ENCODE data around the gene CCDC33. TPM values are rescaled to one million over a fixed set of nuclear protein-coding genes. Genes with fewer than 3 reads are reported as not detected.

CCDC33 gene
- total and polyA plus RNA-seq, 2 experiments from 2014 or later: 2.6 to 2.8 TPM

DNA sequence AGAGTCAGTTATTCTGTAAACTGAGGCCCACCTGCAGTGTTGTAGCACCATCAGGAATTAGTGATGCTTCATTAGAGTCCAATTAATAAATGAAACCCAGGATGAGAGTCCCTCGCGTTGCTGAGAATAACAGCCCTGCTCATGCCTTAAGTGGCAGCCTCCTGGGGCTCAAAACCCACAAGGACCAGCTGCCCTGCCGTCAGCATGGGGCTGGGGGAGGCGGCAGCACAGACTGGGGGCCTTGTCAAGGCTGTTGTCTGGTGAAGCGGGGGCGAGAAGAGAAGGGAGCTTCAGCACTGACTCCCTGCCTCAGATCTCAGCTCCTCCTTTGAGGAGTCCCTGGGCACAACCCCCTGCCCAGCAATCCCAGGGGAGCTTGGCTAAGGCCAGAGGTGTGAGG, 21.0 kb downstream of the CCDC33 start (continued):
- TF ChIP-seq ZNF114 (CRISPR knock-in tag; IDR thresholded peaks at IDR 0.05): no peak
- no peak for TF ChIP-seq JUNB (IDR thresholded peaks at IDR 0.05; ENCODE audit: unreplicated experiment)
- no peak for TF ChIP-seq CREB1 (CRISPR knock-in tag; IDR thresholded peaks at IDR 0.05; ENCODE audit: low read depth)
- TF ChIP-seq NANOG (IDR thresholded peaks at IDR 0.05; ENCODE audit: borderline replicate concordance): no peak
- TF ChIP-seq ZNF331 (CRISPR knock-in tag; IDR thresholded peaks at IDR 0.05; ENCODE audit: low read depth): no peak
- TF ChIP-seq CTCF (conservative IDR thresholded peaks at IDR 0.05; ENCODE audit: low read depth in 2 of 2): no peak
- TF ChIP-seq EZH2phosphoT487 (IDR thresholded peaks at IDR 0.05; ENCODE audit: unreplicated experiment): no peak

- Mint-ChIP-seq H3K36me3 (ENCODE audit: low read depth) (no peaks in the 10 kb centered on the region), H3K4me1 (peaks cover 29% of the 10 kb centered on the region), H3K27me3 (ENCODE audit: insufficient read depth, low read depth, poor library complexity) (peaks cover 30% of the 10 kb centered on the region), H3K4me3 (no peak overlapping the region), H3K27ac (no peak overlapping the region), H3K9me3 (no peaks in the 10 kb centered on the region)
- Histone ChIP-seq H3K27me3 (ENCODE audit: insufficient read depth) (no peaks in the 10 kb centered on the region), H3K27ac (ENCODE audit: low read depth) (no peak overlapping the region), H3F3A (replicated peaks; ENCODE audit: low read depth) (no peaks in the 10 kb centered on the region), H2AFZ (no peak overlapping the region), H4K20me1 (replicated peaks; ENCODE audit: insufficient read depth) (no peaks in the 10 kb centered on the region), H3K36me3 (ENCODE audit: insufficient read depth) (no peaks in the 10 kb centered on the region), H3K4me3 (no peak overlapping the region), H3K4me2 (no peak overlapping the region), H3K9me2 (ENCODE audit: insufficient read depth) (no peaks in the 10 kb centered on the region), H3K4me1 (ENCODE audit: insufficient read depth) (0 out of 2 replicates have a peak, but pooled peaks cover 4% of the 10 kb centered on the region), H3K79me2 (replicated peaks; ENCODE audit: insufficient read depth) (no peaks in the 10 kb centered on the region)
- ATAC-seq: no peak
- no peak for DNase-seq (ENCODE audit: low spot score)
- TF ChIP-seq JUNB (IDR thresholded peaks at IDR 0.05; ENCODE audit: unreplicated experiment) (no peak), STAT1 (IDR thresholded peaks at IDR 0.05; ENCODE audit: unreplicated experiment) (no peak), CREB1 (CRISPR knock-in tag; IDR thresholded peaks at IDR 0.05; ENCODE audit: low read depth) (no peak), NANOG (IDR thresholded peaks at IDR 0.05; ENCODE audit: borderline replicate concordance) (no peak), ZNF462 (CRISPR knock-in tag; IDR thresholded peaks at IDR 0.05) (no peak), ETS1 (IDR thresholded peaks at IDR 0.05) (no peak), EZH2phosphoT487 (IDR thresholded peaks at IDR 0.05; ENCODE audit: unreplicated experiment) (no peak), CTCF (conservative IDR thresholded peaks at IDR 0.05; ENCODE audit: low read depth in 2 of 2) (no peak), EZH2 (IDR thresholded peaks at IDR 0.05; ENCODE audit: low read depth, unreplicated experiment) (no peak), ZNF331 (CRISPR knock-in tag; IDR thresholded peaks at IDR 0.05; ENCODE audit: low read depth) (no peak), POLR2AphosphoS5 (IDR thresholded peaks at IDR 0.05; ENCODE audit: low read depth) (no peak), ZNF114 (CRISPR knock-in tag; IDR thresholded peaks at IDR 0.05) (no peak)
Observed at GRCh38 chr15:74257623-74258022, 21.5 kb downstream of the CCDC33 start.

All from GM23338 (cell line).